GM12872 (cell line): ENCODE results near the gene PRMT7.

ENCODE experiments used
- TF ChIP-seq, protein P1 (sequence below): IDR thresholded peaks from 3 replicates; pipeline ENCODE4 v1.5.1; 2011; ENCODE audit warnings: low read depth, mild to moderate bottlenecking, low read length, moderate library complexity; ENCODE audit not compliant: insufficient read depth

PRMT7 gene

DNA sequence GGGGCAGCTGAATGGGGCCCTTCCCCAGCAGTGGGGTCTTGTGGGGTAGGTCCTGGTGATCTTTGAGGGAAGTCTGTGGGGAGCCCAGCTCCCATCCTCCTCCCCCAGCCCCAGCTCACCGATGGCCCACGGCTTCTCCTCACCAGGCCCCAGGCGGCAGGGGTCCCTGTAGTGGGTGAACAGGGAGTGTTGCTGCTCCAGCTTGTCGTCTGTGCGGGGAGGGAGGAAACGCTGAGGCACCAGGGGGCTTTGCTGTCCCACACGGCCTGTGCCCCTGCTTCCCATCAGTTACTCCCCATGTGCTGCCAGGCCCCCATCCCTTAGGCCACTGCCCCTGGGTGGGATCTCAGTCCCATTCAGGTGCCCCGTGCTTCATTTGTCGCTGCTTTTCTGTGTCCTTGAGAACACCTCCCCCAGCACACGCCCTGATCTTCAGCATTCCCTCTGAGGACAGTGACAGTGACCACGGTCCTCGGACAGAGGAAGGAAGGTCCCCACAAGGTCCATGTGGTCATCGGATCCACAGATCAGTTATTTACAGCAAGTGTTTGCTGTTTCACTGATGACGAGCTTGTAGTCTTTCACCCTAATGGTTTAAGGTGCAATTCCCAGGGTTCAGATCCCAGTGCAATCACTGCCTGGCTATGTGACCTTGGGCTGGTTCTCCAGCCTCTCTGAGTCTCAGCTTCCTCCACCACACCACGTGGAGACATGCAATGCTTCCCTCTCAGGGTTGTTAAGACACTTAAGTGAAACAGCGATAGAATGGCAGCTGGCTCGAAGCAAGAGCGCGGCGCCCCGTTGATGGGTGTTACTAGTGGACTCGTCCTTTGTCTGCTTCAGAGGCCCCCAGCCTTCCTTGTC is 53.1 kb downstream of the PRMT7 start:
- TF ChIP-seq, protein P1, sequence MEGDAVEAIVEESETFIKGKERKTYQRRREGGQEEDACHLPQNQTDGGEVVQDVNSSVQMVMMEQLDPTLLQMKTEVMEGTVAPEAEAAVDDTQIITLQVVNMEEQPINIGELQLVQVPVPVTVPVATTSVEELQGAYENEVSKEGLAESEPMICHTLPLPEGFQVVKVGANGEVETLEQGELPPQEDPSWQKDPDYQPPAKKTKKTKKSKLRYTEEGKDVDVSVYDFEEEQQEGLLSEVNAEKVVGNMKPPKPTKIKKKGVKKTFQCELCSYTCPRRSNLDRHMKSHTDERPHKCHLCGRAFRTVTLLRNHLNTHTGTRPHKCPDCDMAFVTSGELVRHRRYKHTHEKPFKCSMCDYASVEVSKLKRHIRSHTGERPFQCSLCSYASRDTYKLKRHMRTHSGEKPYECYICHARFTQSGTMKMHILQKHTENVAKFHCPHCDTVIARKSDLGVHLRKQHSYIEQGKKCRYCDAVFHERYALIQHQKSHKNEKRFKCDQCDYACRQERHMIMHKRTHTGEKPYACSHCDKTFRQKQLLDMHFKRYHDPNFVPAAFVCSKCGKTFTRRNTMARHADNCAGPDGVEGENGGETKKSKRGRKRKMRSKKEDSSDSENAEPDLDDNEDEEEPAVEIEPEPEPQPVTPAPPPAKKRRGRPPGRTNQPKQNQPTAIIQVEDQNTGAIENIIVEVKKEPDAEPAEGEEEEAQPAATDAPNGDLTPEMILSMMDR = no peak

DNA sequence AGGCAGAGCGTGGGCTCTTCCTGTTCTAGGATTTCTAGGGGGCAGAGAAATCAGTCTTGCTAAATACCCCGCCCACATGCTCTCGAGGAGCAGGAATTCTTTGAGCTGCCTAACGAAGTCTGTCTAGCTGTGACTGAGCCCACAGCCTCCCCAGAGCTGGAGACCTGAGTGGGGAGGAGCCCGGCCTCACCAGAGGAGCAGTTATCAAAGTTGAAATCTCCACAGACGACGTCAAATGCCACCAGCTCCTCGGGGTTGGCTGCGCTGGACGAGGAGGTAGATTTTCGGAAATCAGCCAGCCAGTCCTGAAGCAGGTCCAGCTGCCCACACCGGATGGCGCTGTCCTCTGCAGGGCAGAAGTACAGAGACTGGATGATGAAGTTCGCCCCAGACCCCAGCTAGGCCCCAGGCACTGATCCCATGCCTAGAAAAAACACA is 53.8 kb downstream of the PRMT7 start:
- TF ChIP-seq, protein P1 = peak; percentile 45; the same call in 2 of the 3 replicates

DNA sequence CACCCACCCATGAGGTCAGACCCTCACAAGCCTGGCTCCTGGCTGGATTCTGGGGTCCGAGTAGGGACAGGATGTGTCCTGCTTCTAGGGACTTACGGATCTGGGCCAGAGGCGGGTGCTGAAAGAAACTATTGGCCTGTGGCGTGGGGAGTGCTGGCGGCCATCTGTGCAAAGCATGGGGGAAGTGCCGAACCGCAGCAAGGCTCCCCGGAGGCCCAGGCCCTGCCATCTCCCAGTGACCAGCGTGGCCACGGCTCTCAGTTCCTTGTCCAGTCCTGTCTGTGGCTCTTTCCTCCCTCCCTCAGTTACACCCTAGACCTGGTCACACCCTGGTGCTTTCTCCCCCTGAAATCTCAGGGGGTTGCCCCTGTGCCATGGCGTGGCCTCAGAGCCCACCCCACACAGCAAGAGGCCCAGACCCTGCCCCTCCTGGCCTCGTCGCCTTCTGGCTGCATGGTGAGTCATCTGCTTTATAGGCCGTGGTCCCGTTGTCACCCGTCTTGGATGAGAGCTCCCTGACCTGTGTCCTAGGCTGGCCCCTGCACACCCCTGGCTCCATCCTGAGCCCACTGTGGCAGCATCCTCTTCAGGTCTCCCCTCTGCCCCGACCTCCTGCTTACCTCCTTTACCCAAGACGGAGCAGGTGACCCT is 54.5 kb downstream of the PRMT7 start:
- TF ChIP-seq, protein P1 = no peak

DNA sequence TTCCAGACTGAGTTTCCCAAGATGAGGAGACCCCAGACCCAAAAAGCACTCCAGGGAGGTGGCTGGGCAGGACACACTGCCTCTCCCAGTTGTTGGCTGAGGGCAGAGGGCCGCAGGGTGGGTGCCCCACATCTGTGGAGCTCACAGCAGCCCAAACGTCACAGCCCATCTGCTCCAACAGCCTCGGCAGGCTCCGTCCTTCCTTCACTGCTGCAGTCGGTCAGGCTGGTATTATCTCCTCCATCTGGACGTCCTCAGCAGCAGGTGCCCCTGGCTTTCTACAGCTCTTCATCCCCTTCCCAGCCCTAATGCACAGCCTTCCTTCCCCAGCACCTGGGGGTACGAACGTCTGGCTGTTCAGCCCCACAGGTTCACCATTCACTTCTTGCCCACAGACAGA is 55.2 kb downstream of the PRMT7 start:
- TF ChIP-seq, protein P1 = no peak

DNA sequence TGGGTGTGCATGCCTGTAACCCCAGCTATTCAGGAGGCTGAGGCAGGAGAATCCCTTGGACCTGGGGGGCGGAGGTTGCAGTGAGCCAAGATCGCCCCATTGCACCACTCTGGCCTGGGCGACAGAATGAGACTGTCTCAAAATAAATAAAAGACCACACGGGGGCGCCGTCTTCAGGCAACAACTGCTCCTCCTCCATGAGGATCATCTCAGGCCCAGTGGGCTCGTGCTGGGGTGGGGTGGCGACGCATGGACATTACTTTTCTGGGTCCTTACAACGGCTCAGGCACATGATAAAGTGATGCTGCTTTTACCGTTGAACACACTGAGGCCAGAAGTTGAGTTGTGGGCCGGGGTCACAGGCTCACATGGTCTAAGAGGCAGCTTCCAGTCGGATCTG is 56.2 kb downstream of the PRMT7 start:
- TF ChIP-seq, protein P1 = peak; percentile 57; the same call in 2 of the 3 replicates

DNA sequence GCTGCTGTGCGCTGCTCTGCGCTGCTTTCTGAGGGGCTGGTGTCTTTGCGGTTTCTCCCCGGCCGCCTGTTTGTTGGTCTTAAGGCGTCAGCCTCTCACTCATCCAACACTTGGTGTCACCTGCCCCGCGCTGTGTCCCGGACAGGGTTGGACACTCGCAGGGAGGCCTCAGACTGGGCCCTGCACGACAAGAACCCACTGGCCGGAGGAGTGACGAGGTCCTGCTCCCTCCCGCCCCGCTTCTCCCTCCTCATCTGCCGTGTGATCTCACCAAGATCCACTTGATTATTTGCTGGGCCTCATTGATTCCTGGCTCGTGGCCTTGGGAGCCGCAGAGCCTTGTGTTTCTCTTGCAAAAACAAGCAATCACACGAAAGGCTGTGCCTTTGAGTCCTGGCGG is 56.6 kb downstream of the PRMT7 start:
- TF ChIP-seq, protein P1 = no peak

DNA sequence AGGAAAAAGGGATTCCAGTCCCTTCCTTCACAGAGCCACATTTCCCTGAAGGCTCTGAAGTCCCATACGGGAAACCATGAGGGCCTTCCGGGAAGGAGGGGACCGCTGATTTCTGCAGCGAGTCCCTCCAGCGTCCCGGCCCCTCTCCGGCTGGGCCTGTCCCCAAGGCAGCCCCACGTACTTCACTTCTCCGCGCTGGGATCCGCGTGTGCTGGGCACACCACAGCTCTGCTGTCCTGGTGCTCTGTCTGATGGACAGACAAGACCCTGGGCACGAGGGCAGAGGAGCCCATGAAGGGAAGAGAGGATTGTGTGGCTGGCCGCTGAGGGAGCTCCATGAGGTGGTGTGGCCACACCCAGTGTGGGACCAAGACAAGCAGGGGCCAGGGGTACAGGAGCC is 57.1 kb downstream of the PRMT7 start:
- TF ChIP-seq, protein P1 = no peak
